OCI-M2 (cell line): Measurements from ENCODE around the gene DNTTIP2.
"Not testable (repeated sequence)": the region's sequence is repeated elsewhere in the genome, so short reads cannot be mapped to it uniquely, and the experiment has no call there.

Experiments used
- DNase-seq: peaks from one replicate; lab custom pipeline; 2025; ENCODE audit not compliant: unreplicated experiment; lab: John Stamatoyannopoulos, UW

The DNTTIP2 gene

GRCh38 chr1:93878889-93879586, at the start of gene DNTTIP2:
DNTTIP2 (minus strand) TSS chr1:93879206; CDS start chr1:93879148, 58 bp downstream.
- DNase-seq: peak; percentile 33

- no peak for DNase-seq
Observed at GRCh38 chr1:93925206-93925605, 46.2 kb upstream of the DNTTIP2 start.

- no peak for DNase-seq
Observed at GRCh38 chr1:93919780-93920179, 40.8 kb upstream of the DNTTIP2 start.

- no peak for DNase-seq
Observed at GRCh38 chr1:93917302-93917701, 38.3 kb upstream of the DNTTIP2 start.

GRCh38 chr1:93910880-93911279, 31.9 kb upstream of the DNTTIP2 start:
- not testable (repeated sequence) for DNase-seq

GRCh38 chr1:93910305-93910704, 31.3 kb upstream of the DNTTIP2 start:
- DNase-seq: no peak

- peak; percentile 72 for DNase-seq
Observed at GRCh38 chr1:93909146-93910050, 30.4 kb upstream of the DNTTIP2 start, which contains the start of gene GCLM. GCLM (minus strand) TSS chr1:93909430; CDS start chr1:93909163, 267 bp downstream.

- DNase-seq: no peak
Observed at GRCh38 chr1:93908394-93909145, 29.6 kb upstream of the DNTTIP2 start.

GRCh38 chr1:93907718-93908117, 28.7 kb upstream of the DNTTIP2 start:
- no peak for DNase-seq

GRCh38 chr1:93906480-93906879, 27.5 kb upstream of the DNTTIP2 start:
- no peak for DNase-seq

GRCh38 chr1:93905734-93906133, 26.7 kb upstream of the DNTTIP2 start:
- DNase-seq: no peak

- no peak for DNase-seq
Observed at GRCh38 chr1:93905051-93905450, 26.0 kb upstream of the DNTTIP2 start.

GRCh38 chr1:93904228-93904627, 25.2 kb upstream of the DNTTIP2 start:
- no peak for DNase-seq

GRCh38 chr1:93900723-93901504, 21.9 kb upstream of the DNTTIP2 start:
- no peak for DNase-seq

GRCh38 chr1:93899543-93900207, 20.7 kb upstream of the DNTTIP2 start:
- no peak for DNase-seq

- DNase-seq: no peak
Observed at GRCh38 chr1:93888900-93889299, 9.9 kb upstream of the DNTTIP2 start.

GRCh38 chr1:93882269-93882668, 3.3 kb upstream of the DNTTIP2 start:
- no peak for DNase-seq

GRCh38 chr1:93880731-93881130, 1.7 kb upstream of the DNTTIP2 start:
- DNase-seq: no peak

GRCh38 chr1:93878501-93878888, 511 bp downstream of the DNTTIP2 start:
- DNase-seq: no peak

GRCh38 chr1:93877529-93877928, 1.5 kb downstream of the DNTTIP2 start:
- DNase-seq: no peak
